Loucy (cell line): ENCODE measurements around the gene ABI3.

ENCODE experiments used
- CTCF ChIP-seq: fragments of 200-600 bp; sonication (generic); conservative IDR thresholded peaks from 2 replicates; pipeline ENCODE4 v1.5.1; 2014; ENCODE audit warnings: mild to moderate bottlenecking, antibody characterized with exemption, low read length
- EZH2phosphoT487 ChIP-seq: fragments of 200-600 bp; IDR thresholded peaks from 2 replicates; pipeline ENCODE4 v1.6.1; 2018; ENCODE audit warnings: antibody characterized with exemption, mild to moderate bottlenecking, moderate library complexity, borderline replicate concordance

GRCh38 chr17:49239963-49240362, 29.5 kb downstream of the ABI3 start:
- TF ChIP-seq CTCF (no peak), EZH2phosphoT487 (no peak)
